NT2/D1 (cell line): ENCODE measurements around the gene TARBP2.

ENCODE experiments used
- SUZ12 ChIP-seq: IDR thresholded peaks from 2 replicates; pipeline ENCODE4 v1.6.1; 2011; ENCODE audit not compliant: insufficient read length, insufficient read depth; ENCODE audit errors: extremely low read depth
- YY1 ChIP-seq: IDR thresholded peaks from 2 replicates; pipeline ENCODE4 v1.6.1; 2011; ENCODE audit not compliant: insufficient read length, insufficient read depth
- ZNF274 ChIP-seq: IDR thresholded peaks from 2 replicates; pipeline ENCODE4 v1.6.1; 2011; ENCODE audit warnings: mild to moderate bottlenecking, low read depth, low read length

- TF ChIP-seq ZNF274 (no peak), SUZ12 (no peak), YY1 (no peak)
Measured at GRCh38 chr12:53474819-53475218, 26.3 kb upstream of the TARBP2 start.
